ENCODE measurements around the gene MTMR3.

DNA sequence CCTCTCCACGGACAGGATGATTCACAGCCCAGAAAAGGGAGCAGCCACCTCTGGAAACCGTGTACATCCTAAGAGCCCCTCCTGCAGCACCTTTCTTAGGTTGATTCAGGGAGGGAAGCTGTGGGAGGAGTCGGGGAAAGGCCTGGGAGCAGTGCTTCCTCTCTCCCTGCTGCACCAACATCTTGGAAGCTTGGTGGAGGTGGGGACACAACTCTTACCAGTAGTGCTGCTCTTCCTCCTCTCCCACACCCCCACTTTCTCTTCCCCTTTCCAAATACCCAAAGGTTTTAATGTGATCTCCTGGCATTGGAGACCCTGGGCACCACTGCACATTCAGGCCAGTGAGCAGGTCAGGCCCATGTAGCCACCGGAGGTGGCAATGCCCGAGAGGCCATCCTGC is 150.9 kb downstream of the MTMR3 start:
- TF ChIP-seq CTCF (IDR thresholded peaks at IDR 0.05) (no peak), EP300 (IDR thresholded peaks at IDR 0.05) (no peak)
